GM18951 (cell line): Measurements from ENCODE around the gene GTF3C5.
"Not testable (repeated sequence)": the region's sequence is repeated elsewhere in the genome, so short reads cannot be mapped to it uniquely, and the experiment has no call there.

Source experiments
- POLR2A ChIP-seq: IDR thresholded peaks from 4 replicates; pipeline ENCODE4 v1.6.1; 2011; ENCODE audit warnings: mild to moderate bottlenecking; ENCODE audit not compliant: insufficient read length, insufficient read depth; ENCODE audit errors: extremely low read depth
- in situ Hi-C: fragments of 300-500 bp; cut with MboI; formaldehyde crosslinking; loops from one replicate; pipeline ENCODE4 v1.12.0; 2022; ENCODE audit warnings: low sequenced_read_pairs, mixed read lengths, inconsistent platforms; ENCODE audit not compliant: unreplicated experiment

The GTF3C5 gene

GRCh38 chr9:133066181-133066983, 35.6 kb downstream of the GTF3C5 start:
- in situ Hi-C loops: no loop called here
- TF ChIP-seq POLR2A: no peak

DNA sequence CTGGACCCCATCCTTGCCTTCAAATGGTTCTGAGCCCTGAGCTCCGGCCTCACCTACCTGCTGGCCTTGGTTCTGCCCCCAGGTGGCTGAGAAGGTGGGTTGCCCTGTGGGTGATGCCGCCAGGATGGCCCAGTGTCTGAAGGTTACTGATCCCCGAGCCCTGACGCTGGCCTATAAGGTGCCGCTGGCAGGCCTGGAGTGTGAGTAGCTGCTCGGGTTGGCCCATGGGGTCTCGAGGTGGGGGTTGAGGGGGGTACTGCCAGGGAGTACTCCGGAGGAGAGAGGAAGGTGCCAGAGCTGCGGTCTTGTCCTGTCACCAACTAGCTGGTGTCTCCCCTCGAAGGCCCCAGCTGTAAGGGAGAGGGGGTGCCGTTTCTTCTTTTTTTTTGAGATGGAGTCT, 36.2 kb downstream of the GTF3C5 start:
- in situ Hi-C loops: no loop called here
- TF ChIP-seq POLR2A: no peak

GRCh38 chr9:133067813-133068212, 37.0 kb downstream of the GTF3C5 start:
- no peak for TF ChIP-seq POLR2A
- in situ Hi-C loops: no loop called here

GRCh38 chr9:133068431-133068830, 37.6 kb downstream of the GTF3C5 start:
- in situ Hi-C loops: not testable (repeated sequence)

DNA sequence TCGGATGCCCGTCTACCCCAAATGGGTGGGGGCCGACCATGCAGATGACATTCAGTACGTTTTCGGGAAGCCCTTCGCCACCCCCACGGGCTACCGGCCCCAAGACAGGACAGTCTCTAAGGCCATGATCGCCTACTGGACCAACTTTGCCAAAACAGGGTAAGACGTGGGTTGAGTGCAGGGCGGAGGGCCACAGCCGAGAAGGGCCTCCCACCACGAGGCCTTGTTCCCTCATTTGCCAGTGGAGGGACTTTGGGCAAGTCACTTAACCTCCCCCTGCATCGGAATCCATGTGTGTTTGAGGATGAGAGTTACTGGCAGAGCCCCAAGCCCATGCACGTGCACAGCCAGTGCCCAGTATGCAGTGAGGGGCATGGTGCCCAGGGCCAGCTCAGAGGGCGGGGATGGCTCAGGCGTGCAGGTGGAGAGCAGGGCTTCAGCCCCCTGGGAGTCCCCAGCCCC, 39.7 kb downstream of the GTF3C5 start:
- in situ Hi-C loops: not testable (repeated sequence)

GRCh38 chr9:133070985-133071384, 40.2 kb downstream of the GTF3C5 start:
- in situ Hi-C loops: not testable (repeated sequence)

- no peak for TF ChIP-seq POLR2A
- in situ Hi-C loops: no loop called here
Measured at GRCh38 chr9:133071484-133072150, 40.8 kb downstream of the GTF3C5 start.

- in situ Hi-C loops: not testable (repeated sequence)
Measured at GRCh38 chr9:133072210-133072609, 41.4 kb downstream of the GTF3C5 start.

DNA sequence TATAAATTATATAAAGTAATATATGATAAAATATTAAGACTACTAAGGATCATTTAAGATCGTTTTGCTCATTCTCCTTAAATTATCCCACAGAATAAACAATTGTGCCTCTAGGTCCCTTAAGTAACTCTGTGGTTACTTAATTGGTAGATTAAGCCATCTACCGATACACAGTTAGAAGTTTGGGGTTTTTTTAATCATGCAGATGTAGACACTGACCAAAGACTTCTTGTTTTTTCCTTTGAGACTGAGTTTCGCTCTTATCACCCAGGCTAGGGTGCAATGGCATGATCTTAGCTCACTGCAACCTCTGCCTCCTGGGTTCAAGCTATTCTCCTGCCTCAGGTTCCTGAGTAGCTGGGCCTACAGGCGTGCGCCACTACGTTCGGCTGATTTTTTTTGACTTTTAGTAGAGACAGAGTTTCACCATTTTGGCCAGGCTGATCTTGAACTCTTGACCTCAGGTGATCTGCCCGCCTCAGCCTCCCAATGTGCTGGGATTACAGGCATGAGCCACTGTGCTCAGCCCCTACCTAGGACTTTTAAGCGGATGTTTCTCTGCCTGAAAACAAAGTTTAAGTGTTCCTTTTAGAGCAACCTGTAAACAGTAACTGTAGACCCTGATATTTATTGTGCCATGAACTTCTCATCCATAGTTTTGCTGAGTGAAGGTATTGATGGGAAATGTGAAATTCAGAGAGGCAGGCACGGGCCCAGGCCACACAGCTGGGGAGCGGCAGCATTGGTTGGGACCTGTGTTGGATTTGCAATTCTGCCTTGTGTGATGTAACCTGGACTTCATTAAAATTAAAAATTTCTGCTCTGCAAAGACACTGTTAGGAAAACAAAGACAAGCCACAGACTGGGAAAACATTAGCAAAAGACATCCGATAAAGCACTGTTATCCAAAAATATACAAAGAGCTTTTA, 42.6 kb downstream of the GTF3C5 start:
- TF ChIP-seq POLR2A: no peak
- in situ Hi-C loops: no loop called here

GRCh38 chr9:133074111-133074651, 43.4 kb downstream of the GTF3C5 start:
- no peak for TF ChIP-seq POLR2A
- in situ Hi-C loops: no loop called here

GRCh38 chr9:133075925-133076630, 45.3 kb downstream of the GTF3C5 start:
- in situ Hi-C loops: no loop called here
- TF ChIP-seq POLR2A: no peak

- TF ChIP-seq POLR2A: no peak
- in situ Hi-C loops: no loop called here
Measured at GRCh38 chr9:133076691-133077090, 45.9 kb downstream of the GTF3C5 start.

- in situ Hi-C loops: no loop called here
- TF ChIP-seq POLR2A: no peak
Measured at GRCh38 chr9:133078486-133078885, 47.7 kb downstream of the GTF3C5 start.
